Panc1 (cell line): ENCODE measurements around the gene RPS19BP1.

Source experiments
- CTCF ChIP-seq: fragments of 450-650 bp; IDR thresholded peaks from 2 replicates; pipeline ENCODE4 v1.5.1; 2017; ENCODE audit warnings: mild to moderate bottlenecking
- POLR2AphosphoS5 ChIP-seq: IDR thresholded peaks from 2 replicates; pipeline ENCODE4 v1.6.1; 2012; ENCODE audit warnings: mild to moderate bottlenecking, low read depth, low read length, moderate library complexity
- REST ChIP-seq, 2 experiments: IDR thresholded peaks; 2 replicates each; pipeline ENCODE4 v1.6.1; 2011 to 2012; ENCODE audit warnings: low read depth in 2 of 2, control low read depth in 1 of 2, low read length in 1 of 2, mild to moderate bottlenecking in 1 of 2, moderate library complexity in 1 of 2; ENCODE audit not compliant: insufficient read depth in 1 of 2
- SIN3A ChIP-seq: IDR thresholded peaks from 2 replicates; pipeline ENCODE4 v1.6.1; 2012; ENCODE audit warnings: low read depth, mild to moderate bottlenecking, low read length, moderate library complexity, borderline replicate concordance; ENCODE audit not compliant: insufficient read depth
- TCF7L2 ChIP-seq: IDR thresholded peaks from 2 replicates; pipeline ENCODE4 v1.6.1; 2011; ENCODE audit warnings: mild to moderate bottlenecking, low read depth, low read length, inconsistent platforms

GRCh38 chr22:39535831-39536449, 3.4 kb upstream of the RPS19BP1 start:
- TF ChIP-seq CTCF (no peak), REST (IDR thresholded peaks at IDR 0.05; ENCODE audit: insufficient read depth in 1 of 2, low read depth in 2 of 2, low read length in 1 of 2) (no peak), TCF7L2 (no peak), POLR2AphosphoS5 (no peak), SIN3A (no peak)
